Testis (tissue), 3 donors: ENCODE results near the gene GABRB2. TPM values are rescaled to one million over a fixed set of nuclear protein-coding genes. Genes with fewer than 3 reads are reported as not detected.

Experiments used
- DNase-seq: peaks from one replicate; pipeline ENCODE4 v3.0.0-alpha.2; 2019
- H3K27ac ChIP-seq, 2 donors: fragments of 200-600 bp; sonication (generic); one replicate each; pipeline ENCODE4 v1.5.1; 2019
- H3K27me3 ChIP-seq: fragments of 200-600 bp; sonication (generic); one replicate; pipeline ENCODE4 v1.5.1; 2019
- H3K36me3 ChIP-seq: fragments of 200-600 bp; sonication (generic); one replicate; pipeline ENCODE4 v1.5.1; 2017; ENCODE audit warnings: low read depth; ENCODE audit errors: missing control alignments
- H3K4me1 ChIP-seq: fragments of 200-600 bp; sonication (generic); one replicate; pipeline ENCODE4 v1.5.1; 2019
- H3K4me3 ChIP-seq, 2 donors: fragments of 200-600 bp; sonication (generic); one replicate each; pipeline ENCODE4 v1.5.1; 2017 to 2019
- H3K9me3 ChIP-seq: fragments of 200-600 bp; sonication (generic); one replicate; pipeline ENCODE4 v1.5.1; 2017
- POLR2A ChIP-seq: fragments of 450-650 bp; IDR thresholded peaks from one replicate; pipeline ENCODE4 v1.6.1; 2017; ENCODE audit warnings: antibody characterized with exemption, mild to moderate bottlenecking, moderate library complexity
- WGBS, 2 donors: methylation state at CpG; one replicate each; pipeline ENCODE4 v1.1.5; 2018; 5-methylcytosine and 5-hydroxymethylcytosine counted together
- intact Hi-C: fragments of 100-400 bp; cut with DNase I; formaldehyde crosslinking; loops from one replicate; pipeline ENCODE4 v1.15.1; 2023; ENCODE audit warnings: low total_unique reads
- polyA plus RNA-seq: library from polyadenylated mRNA; stranded (reverse); fragments of 350-450 nt; fragmentation: Illumina TruSeq; extraction: RNeasy Lipid Tissue Mini Kit (QIAGEN cat#74804); gene quantifications from one replicate; pipeline ENCODE4 v1.2.3, GENCODE V29; 2014; ENCODE audit warnings: low read depth, low replicate concordance; ENCODE audit not compliant: insufficient read depth
- total RNA-seq, 2 donors: library from RNA; depleted of rRNA; stranded (reverse); fragments of >200 nt; gene quantifications; one replicate each; pipeline ENCODE4 v1.2.3, GENCODE V29; 2016
- TF ChIP-seq, protein P1 (sequence below), 3 experiments: fragments of 450-650 bp in 2 of 3; fragments of 200-600 bp in 1 of 3; sonication (generic) in 1 of 3; IDR thresholded peaks; one replicate each; pipeline ENCODE4 v1.5.1; 2016 to 2019; ENCODE audit warnings: antibody characterized with exemption in 3 of 3, mild to moderate bottlenecking in 2 of 3, moderate library complexity in 1 of 3

GABRB2 gene
- total and polyA plus RNA-seq, 3 donors from 2014 or later = 1.3 to 4.7 (median 4.0) TPM

GRCh38 chr5:161342886-161343285 lies 203.6 kb downstream of the GABRB2 start:
- intact Hi-C loops = no loop called here
- 79 to 86% methylated on average over 5 of the region's 5 CpGs for WGBS, 2 donors
- no peaks in the 10 kb centered on the region for H3K9me3 ChIP-seq

DNA sequence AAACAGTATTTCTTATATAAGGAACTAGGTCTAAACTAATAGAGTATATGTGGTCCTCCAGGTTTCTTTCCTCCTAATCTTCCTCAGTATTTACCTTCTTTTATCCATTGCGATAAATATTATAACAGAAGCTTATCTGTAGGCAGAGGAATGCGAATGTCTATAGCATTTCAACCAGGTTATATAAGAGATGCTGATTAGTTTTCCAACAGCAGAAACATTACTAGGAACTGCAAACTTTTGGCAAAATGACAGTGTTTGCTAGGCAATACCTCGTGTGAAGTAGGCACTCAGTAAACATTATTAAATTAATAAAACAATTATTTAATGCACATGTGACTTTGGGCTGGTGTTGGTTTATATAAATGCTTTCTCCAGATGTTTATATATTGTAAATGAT lies 206.5 kb downstream of the GABRB2 start:
- H3K9me3 ChIP-seq = no peaks in the 10 kb centered on the region
- no peak overlapping the region for H3K4me3 ChIP-seq
- TF ChIP-seq, protein P1, sequence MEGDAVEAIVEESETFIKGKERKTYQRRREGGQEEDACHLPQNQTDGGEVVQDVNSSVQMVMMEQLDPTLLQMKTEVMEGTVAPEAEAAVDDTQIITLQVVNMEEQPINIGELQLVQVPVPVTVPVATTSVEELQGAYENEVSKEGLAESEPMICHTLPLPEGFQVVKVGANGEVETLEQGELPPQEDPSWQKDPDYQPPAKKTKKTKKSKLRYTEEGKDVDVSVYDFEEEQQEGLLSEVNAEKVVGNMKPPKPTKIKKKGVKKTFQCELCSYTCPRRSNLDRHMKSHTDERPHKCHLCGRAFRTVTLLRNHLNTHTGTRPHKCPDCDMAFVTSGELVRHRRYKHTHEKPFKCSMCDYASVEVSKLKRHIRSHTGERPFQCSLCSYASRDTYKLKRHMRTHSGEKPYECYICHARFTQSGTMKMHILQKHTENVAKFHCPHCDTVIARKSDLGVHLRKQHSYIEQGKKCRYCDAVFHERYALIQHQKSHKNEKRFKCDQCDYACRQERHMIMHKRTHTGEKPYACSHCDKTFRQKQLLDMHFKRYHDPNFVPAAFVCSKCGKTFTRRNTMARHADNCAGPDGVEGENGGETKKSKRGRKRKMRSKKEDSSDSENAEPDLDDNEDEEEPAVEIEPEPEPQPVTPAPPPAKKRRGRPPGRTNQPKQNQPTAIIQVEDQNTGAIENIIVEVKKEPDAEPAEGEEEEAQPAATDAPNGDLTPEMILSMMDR (IDR thresholded peaks at IDR 0.05) = no peak
- TF ChIP-seq POLR2A = no peak
- no peaks in the 10 kb centered on the region for H3K27me3 ChIP-seq
- no peak for DNase-seq
- intact Hi-C loops = no loop called here
- no peaks in the 10 kb centered on the region for H3K4me1 ChIP-seq
- no peaks in the 10 kb centered on the region for H3K36me3 ChIP-seq
- 82 to 88% methylated on average over 3 of the region's 3 CpGs for WGBS, 2 donors
- no peak overlapping the region for H3K27ac ChIP-seq

More at GRCh38 chr5:161342886-161343285, 203.6 kb downstream of the GABRB2 start:
- no peak overlapping the region for H3K4me3 ChIP-seq
- no peak for TF ChIP-seq POLR2A
- TF ChIP-seq, protein P1 (IDR thresholded peaks at IDR 0.05) = no peak
- no peak for DNase-seq
- no peak overlapping the region for H3K27ac ChIP-seq
- no peaks in the 10 kb centered on the region for H3K27me3 ChIP-seq
- no peaks in the 10 kb centered on the region for H3K4me1 ChIP-seq
- H3K36me3 ChIP-seq = no peaks in the 10 kb centered on the region

DNA sequence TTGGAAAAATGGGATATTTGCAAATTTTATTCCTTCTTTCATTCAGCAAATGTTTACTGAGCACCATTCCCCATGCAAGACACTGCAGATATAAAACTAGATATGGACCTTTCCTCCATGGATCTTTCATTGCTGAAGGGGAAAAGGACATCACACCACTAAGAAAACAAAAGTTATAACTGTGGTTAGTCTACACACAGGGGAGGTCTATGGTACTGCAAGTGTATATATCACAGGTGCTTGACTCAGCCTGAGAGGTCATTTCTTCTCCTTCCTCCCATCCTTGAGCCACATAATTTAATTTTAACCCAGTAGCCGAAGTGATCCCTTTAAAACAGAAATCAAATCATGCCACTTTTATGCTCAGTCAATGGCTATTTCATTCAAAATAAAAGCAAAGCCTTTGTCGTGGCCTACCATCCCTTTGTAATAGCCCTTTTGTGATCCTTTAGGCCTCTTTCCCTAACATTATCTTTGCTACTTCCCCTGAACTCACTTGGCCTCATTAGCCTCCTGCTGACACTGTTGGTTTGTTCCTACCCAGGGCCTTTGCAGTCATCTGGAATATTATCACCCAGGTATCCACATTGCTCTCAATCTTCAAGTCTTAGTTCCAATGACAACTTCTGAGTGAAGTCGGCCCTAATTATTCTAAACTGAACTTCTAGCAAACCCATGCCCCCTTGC lies 213.2 kb downstream of the GABRB2 start:
- WGBS, 2 donors = 82 to 89% methylated on average over 3 of the region's 3 CpGs
- DNase-seq = no peak
- intact Hi-C loops = no loop called here
- TF ChIP-seq, protein P1 (IDR thresholded peaks at IDR 0.05) = no peak
- TF ChIP-seq POLR2A = no peak
- Histone ChIP-seq H3K4me1 (no peaks in the 10 kb centered on the region), H3K27me3 (no peaks in the 10 kb centered on the region), H3K4me3 (no peak overlapping the region), H3K36me3 (no peaks in the 10 kb centered on the region), H3K9me3 (no peaks in the 10 kb centered on the region), H3K27ac (no peak overlapping the region)

DNA sequence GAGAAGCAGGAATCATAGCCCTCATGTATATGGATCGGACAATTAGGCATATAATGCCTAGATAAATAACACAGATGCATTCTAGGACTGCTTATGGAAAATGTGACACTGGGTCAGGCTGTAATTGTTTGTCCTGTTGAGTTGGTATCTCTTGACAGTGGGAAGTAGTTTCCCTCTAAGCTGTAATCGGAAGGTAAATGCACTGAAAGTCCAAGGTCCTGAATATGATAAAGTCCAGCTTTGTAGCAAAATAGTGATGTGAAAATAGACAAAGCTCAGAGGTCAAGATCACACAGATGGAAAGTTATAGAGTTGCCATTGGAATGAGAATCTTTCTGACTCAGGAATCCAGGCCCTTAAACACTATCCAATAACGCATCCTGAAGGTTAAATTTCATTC lies 214.2 kb downstream of the GABRB2 start:
- 73 to 76% methylated on average over 3 of the region's 3 CpGs for WGBS, 2 donors
- no peak for DNase-seq
- H3K4me1 ChIP-seq = no peaks in the 10 kb centered on the region
- no peaks in the 10 kb centered on the region for H3K9me3 ChIP-seq
- no peaks in the 10 kb centered on the region for H3K27me3 ChIP-seq
- H3K4me3 ChIP-seq = no peak overlapping the region
- no peaks in the 10 kb centered on the region for H3K36me3 ChIP-seq
- H3K27ac ChIP-seq = no peak overlapping the region
- TF ChIP-seq, protein P1 (IDR thresholded peaks at IDR 0.05) = no peak
- TF ChIP-seq POLR2A = no peak
- intact Hi-C loops = no loop called here

DNA sequence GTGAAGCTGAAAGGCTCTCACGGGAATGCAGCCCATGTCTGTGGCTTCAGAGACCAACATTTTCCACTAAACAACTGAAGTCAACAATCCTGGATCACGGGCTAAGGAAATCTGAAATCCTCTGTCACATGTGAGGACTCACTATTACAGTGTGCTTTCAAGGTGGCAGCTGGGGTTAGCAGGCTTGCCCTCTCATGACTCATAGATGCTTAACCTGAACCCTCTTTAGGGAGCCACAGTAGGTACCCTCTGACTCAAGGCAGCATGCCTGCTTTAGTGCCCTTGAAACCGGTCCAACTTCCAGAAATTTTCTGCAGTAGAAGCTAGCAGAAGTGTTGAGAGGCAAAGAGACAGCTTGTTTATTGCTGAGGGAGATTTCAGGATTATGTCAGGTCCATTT lies 232.5 kb downstream of the GABRB2 start:
- TF ChIP-seq POLR2A = no peak
- Histone ChIP-seq H3K9me3 (no peaks in the 10 kb centered on the region), H3K4me3 (no peak overlapping the region), H3K36me3 (no peaks in the 10 kb centered on the region), H3K27me3 (no peaks in the 10 kb centered on the region), H3K4me1 (no peaks in the 10 kb centered on the region), H3K27ac (no peak overlapping the region)
- intact Hi-C loops = no loop called here
- no peak for DNase-seq
- WGBS, 2 donors = 65 to 78% methylated on average over 3 of the region's 3 CpGs
